WTC11 (cell line): Measurements from ENCODE around the gene TOMM7. TPM values are rescaled to one million over a fixed set of nuclear protein-coding genes. Genes with fewer than 3 reads are reported as not detected.
A peak's percentile ranks its signal among the peaks of the same experiment; 100 is the strongest.

Experiments
- CREB1 ChIP-seq: sonication (generic); formaldehyde crosslinking; IDR thresholded peaks from 2 replicates; pipeline ENCODE4 v1.8.0; 2023; ENCODE audit warnings: mild to moderate bottlenecking, missing genetic modification reagents
- ESRRA ChIP-seq: sonication (generic); formaldehyde crosslinking; IDR thresholded peaks from 2 replicates; pipeline ENCODE4 v1.8.1; 2022; ENCODE audit warnings: mild to moderate bottlenecking, missing genetic modification reagents, borderline replicate concordance
- ETV6 ChIP-seq: sonication (generic); formaldehyde crosslinking; IDR thresholded peaks from 2 replicates; pipeline ENCODE4 v1.8.1; 2022; ENCODE audit warnings: mild to moderate bottlenecking, missing genetic modification reagents
- FOXP1 ChIP-seq: sonication (generic); formaldehyde crosslinking; IDR thresholded peaks from 2 replicates; pipeline ENCODE4 v1.8.0; 2022; ENCODE audit warnings: missing genetic modification reagents, mild to moderate bottlenecking, moderate library complexity, borderline replicate concordance
- GABPB1 ChIP-seq: sonication (generic); formaldehyde crosslinking; IDR thresholded peaks from 2 replicates; pipeline ENCODE4 v1.8.1; 2023; ENCODE audit warnings: mild to moderate bottlenecking, missing genetic modification reagents
- JUN ChIP-seq: sonication (generic); formaldehyde crosslinking; IDR thresholded peaks from 2 replicates; pipeline ENCODE4 v1.8.0; 2023; ENCODE audit warnings: mild to moderate bottlenecking, missing genetic modification reagents
- KAT7 ChIP-seq: sonication (generic); formaldehyde crosslinking; IDR thresholded peaks from 2 replicates; pipeline ENCODE4 v1.8.1; 2023; ENCODE audit warnings: missing genetic modification reagents, mild to moderate bottlenecking, borderline replicate concordance
- MXD4 ChIP-seq: fragments of 250-450 bp; sonication (Bioruptor Pico); IDR thresholded peaks from 2 replicates; pipeline ENCODE4 v1.8.0; 2021; ENCODE audit warnings: mild to moderate bottlenecking, moderate library complexity, borderline replicate concordance
- RELA ChIP-seq: sonication (generic); formaldehyde crosslinking; IDR thresholded peaks from 2 replicates; pipeline ENCODE4 v1.8.1; 2022; ENCODE audit warnings: missing genetic modification reagents, mild to moderate bottlenecking, borderline replicate concordance
- SMAD4 ChIP-seq: sonication (generic); formaldehyde crosslinking; IDR thresholded peaks from 2 replicates; pipeline ENCODE4 v1.8.0; 2022; ENCODE audit warnings: mild to moderate bottlenecking, missing genetic modification reagents
- SOX15 ChIP-seq: fragments of 250-450 bp; sonication (Bioruptor Pico); IDR thresholded peaks from 2 replicates; pipeline ENCODE4 v1.9.0; 2021; ENCODE audit warnings: mild to moderate bottlenecking
- SP1 ChIP-seq: sonication (generic); formaldehyde crosslinking; conservative IDR thresholded peaks from 2 replicates; pipeline ENCODE4 v1.8.1; 2022; ENCODE audit warnings: missing genetic modification reagents
- TCF7 ChIP-seq: sonication (generic); formaldehyde crosslinking; IDR thresholded peaks from 2 replicates; pipeline ENCODE4 v1.8.0; 2022; ENCODE audit warnings: mild to moderate bottlenecking, low read depth, missing genetic modification reagents, moderate library complexity
- TEAD1 ChIP-seq: sonication (generic); formaldehyde crosslinking; IDR thresholded peaks from 2 replicates; pipeline ENCODE4 v1.8.0; 2022; ENCODE audit warnings: mild to moderate bottlenecking, missing genetic modification reagents
- ZNF219 ChIP-seq: sonication (generic); formaldehyde crosslinking; IDR thresholded peaks from 2 replicates; pipeline ENCODE4 v1.8.0; 2023; ENCODE audit warnings: missing genetic modification reagents, mild to moderate bottlenecking, borderline replicate concordance
- ZNF232 ChIP-seq: sonication (generic); formaldehyde crosslinking; IDR thresholded peaks from 2 replicates; pipeline ENCODE4 v1.8.0; 2022; ENCODE audit warnings: mild to moderate bottlenecking, missing genetic modification reagents
- ZNF317 ChIP-seq: sonication (generic); formaldehyde crosslinking; IDR thresholded peaks from 2 replicates; pipeline ENCODE4 v1.8.1; 2023; ENCODE audit warnings: low read depth, mild to moderate bottlenecking, moderate library complexity, missing genetic modification reagents, borderline replicate concordance
- total RNA-seq: library from RNA; stranded (reverse); gene quantifications from 3 replicates; pipeline ENCODE4 v1.2.3, GENCODE V29; 2021
- TF ChIP-seq, protein P1 (sequence below): sonication (generic); formaldehyde crosslinking; IDR thresholded peaks from 2 replicates; pipeline ENCODE4 v1.8.0; 2023; ENCODE audit warnings: missing genetic modification reagents, mild to moderate bottlenecking, borderline replicate concordance
- TF ChIP-seq, protein P2 (sequence below): sonication (generic); formaldehyde crosslinking; IDR thresholded peaks from 2 replicates; pipeline ENCODE4 v1.8.1; 2023; ENCODE audit warnings: mild to moderate bottlenecking, missing genetic modification reagents
- TF ChIP-seq, protein P3 (sequence below): sonication (generic); formaldehyde crosslinking; IDR thresholded peaks from 2 replicates; pipeline ENCODE4 v1.8.0; 2022; ENCODE audit warnings: mild to moderate bottlenecking, missing genetic modification reagents
- TF ChIP-seq, protein P4 (sequence below): sonication (generic); formaldehyde crosslinking; conservative IDR thresholded peaks from 2 replicates; pipeline ENCODE4 v1.8.1; 2023; ENCODE audit warnings: mild to moderate bottlenecking, low read depth, missing genetic modification reagents, moderate library complexity
- TF ChIP-seq, protein P5 (sequence below): sonication (generic); formaldehyde crosslinking; IDR thresholded peaks from 2 replicates; pipeline ENCODE4 v1.8.1; 2023; ENCODE audit warnings: mild to moderate bottlenecking, missing genetic modification reagents, borderline replicate concordance
- TF ChIP-seq, protein P6 (sequence below): sonication (generic); formaldehyde crosslinking; IDR thresholded peaks from 2 replicates; pipeline ENCODE4 v1.8.1; 2023; ENCODE audit warnings: mild to moderate bottlenecking, moderate library complexity, missing genetic modification reagents

TOMM7 gene
- total RNA-seq, 1 experiment from 2014 or later: 500 TPM

DNA sequence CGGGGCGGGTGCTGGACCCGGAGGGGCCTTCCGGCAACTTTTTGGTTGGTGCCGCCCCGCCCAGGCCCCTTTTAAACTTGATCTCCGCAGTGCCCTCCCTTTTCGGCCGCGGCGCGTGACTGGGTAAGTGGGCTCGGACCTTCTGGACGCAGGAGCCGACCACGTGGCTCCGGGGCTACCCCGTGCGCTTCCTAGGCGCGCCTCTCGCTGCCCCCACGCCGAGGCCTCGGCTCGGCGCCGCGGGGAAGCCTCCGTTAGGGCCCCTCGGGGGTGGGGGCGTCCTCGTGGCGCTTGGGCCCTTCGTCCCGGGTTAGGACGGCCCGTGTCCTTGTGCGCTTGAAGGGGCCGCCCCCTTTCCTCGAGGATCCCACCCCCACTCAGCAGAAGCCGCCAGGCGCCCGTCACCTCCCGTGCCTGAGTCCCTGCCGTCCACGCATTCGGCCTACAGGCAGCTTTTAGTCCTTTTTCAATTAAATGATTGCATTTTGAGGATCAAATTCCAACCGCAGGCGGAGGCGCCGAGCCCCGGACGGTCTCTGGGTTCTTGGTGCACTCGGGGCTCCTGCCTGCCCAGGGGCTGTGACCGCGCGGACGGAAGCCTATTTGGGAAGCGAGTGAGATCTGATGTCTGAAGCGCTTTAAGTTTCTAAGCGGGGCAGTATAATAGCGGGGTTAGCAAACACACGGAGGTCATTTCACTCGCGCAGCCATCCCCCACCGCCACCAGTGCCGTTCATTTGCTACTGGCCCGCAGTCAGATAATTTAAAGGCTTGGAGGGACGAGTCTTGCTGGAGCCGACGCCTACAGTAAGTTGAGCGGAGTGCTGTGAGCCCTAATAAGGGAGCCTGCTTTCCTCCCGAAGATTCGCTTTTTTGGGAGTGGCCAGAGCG lies 31.8 kb upstream of the TOMM7 start (continued):
- TF ChIP-seq, protein P1, sequence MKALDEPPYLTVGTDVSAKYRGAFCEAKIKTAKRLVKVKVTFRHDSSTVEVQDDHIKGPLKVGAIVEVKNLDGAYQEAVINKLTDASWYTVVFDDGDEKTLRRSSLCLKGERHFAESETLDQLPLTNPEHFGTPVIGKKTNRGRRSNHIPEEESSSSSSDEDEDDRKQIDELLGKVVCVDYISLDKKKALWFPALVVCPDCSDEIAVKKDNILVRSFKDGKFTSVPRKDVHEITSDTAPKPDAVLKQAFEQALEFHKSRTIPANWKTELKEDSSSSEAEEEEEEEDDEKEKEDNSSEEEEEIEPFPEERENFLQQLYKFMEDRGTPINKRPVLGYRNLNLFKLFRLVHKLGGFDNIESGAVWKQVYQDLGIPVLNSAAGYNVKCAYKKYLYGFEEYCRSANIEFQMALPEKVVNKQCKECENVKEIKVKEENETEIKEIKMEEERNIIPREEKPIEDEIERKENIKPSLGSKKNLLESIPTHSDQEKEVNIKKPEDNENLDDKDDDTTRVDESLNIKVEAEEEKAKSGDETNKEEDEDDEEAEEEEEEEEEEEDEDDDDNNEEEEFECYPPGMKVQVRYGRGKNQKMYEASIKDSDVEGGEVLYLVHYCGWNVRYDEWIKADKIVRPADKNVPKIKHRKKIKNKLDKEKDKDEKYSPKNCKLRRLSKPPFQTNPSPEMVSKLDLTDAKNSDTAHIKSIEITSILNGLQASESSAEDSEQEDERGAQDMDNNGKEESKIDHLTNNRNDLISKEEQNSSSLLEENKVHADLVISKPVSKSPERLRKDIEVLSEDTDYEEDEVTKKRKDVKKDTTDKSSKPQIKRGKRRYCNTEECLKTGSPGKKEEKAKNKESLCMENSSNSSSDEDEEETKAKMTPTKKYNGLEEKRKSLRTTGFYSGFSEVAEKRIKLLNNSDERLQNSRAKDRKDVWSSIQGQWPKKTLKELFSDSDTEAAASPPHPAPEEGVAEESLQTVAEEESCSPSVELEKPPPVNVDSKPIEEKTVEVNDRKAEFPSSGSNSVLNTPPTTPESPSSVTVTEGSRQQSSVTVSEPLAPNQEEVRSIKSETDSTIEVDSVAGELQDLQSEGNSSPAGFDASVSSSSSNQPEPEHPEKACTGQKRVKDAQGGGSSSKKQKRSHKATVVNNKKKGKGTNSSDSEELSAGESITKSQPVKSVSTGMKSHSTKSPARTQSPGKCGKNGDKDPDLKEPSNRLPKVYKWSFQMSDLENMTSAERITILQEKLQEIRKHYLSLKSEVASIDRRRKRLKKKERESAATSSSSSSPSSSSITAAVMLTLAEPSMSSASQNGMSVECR (CRISPR knock-in tag): peak; percentile 85; the same call in 1 of the 2 replicates
- TF ChIP-seq, protein P2, sequence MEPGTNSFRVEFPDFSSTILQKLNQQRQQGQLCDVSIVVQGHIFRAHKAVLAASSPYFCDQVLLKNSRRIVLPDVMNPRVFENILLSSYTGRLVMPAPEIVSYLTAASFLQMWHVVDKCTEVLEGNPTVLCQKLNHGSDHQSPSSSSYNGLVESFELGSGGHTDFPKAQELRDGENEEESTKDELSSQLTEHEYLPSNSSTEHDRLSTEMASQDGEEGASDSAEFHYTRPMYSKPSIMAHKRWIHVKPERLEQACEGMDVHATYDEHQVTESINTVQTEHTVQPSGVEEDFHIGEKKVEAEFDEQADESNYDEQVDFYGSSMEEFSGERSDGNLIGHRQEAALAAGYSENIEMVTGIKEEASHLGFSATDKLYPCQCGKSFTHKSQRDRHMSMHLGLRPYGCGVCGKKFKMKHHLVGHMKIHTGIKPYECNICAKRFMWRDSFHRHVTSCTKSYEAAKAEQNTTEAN (CRISPR knock-in tag): peak; percentile 72; the same call in 1 of the 2 replicates
- TF ChIP-seq, protein P3, sequence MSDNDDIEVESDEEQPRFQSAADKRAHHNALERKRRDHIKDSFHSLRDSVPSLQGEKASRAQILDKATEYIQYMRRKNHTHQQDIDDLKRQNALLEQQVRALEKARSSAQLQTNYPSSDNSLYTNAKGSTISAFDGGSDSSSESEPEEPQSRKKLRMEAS (CRISPR knock-in tag): peak; percentile 99
- TF ChIP-seq SOX15 (CRISPR knock-in tag): no peak
- TF ChIP-seq, protein P4, sequence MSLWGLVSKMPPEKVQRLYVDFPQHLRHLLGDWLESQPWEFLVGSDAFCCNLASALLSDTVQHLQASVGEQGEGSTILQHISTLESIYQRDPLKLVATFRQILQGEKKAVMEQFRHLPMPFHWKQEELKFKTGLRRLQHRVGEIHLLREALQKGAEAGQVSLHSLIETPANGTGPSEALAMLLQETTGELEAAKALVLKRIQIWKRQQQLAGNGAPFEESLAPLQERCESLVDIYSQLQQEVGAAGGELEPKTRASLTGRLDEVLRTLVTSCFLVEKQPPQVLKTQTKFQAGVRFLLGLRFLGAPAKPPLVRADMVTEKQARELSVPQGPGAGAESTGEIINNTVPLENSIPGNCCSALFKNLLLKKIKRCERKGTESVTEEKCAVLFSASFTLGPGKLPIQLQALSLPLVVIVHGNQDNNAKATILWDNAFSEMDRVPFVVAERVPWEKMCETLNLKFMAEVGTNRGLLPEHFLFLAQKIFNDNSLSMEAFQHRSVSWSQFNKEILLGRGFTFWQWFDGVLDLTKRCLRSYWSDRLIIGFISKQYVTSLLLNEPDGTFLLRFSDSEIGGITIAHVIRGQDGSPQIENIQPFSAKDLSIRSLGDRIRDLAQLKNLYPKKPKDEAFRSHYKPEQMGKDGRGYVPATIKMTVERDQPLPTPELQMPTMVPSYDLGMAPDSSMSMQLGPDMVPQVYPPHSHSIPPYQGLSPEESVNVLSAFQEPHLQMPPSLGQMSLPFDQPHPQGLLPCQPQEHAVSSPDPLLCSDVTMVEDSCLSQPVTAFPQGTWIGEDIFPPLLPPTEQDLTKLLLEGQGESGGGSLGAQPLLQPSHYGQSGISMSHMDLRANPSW (CRISPR knock-in tag): no peak
- TF ChIP-seq JUN (CRISPR knock-in tag): peak; percentile 64
- no peak for TF ChIP-seq TCF7 (CRISPR knock-in tag)
- TF ChIP-seq, protein P5, sequence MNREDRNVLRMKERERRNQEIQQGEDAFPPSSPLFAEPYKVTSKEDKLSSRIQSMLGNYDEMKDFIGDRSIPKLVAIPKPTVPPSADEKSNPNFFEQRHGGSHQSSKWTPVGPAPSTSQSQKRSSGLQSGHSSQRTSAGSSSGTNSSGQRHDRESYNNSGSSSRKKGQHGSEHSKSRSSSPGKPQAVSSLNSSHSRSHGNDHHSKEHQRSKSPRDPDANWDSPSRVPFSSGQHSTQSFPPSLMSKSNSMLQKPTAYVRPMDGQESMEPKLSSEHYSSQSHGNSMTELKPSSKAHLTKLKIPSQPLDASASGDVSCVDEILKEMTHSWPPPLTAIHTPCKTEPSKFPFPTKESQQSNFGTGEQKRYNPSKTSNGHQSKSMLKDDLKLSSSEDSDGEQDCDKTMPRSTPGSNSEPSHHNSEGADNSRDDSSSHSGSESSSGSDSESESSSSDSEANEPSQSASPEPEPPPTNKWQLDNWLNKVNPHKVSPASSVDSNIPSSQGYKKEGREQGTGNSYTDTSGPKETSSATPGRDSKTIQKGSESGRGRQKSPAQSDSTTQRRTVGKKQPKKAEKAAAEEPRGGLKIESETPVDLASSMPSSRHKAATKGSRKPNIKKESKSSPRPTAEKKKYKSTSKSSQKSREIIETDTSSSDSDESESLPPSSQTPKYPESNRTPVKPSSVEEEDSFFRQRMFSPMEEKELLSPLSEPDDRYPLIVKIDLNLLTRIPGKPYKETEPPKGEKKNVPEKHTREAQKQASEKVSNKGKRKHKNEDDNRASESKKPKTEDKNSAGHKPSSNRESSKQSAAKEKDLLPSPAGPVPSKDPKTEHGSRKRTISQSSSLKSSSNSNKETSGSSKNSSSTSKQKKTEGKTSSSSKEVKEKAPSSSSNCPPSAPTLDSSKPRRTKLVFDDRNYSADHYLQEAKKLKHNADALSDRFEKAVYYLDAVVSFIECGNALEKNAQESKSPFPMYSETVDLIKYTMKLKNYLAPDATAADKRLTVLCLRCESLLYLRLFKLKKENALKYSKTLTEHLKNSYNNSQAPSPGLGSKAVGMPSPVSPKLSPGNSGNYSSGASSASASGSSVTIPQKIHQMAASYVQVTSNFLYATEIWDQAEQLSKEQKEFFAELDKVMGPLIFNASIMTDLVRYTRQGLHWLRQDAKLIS (CRISPR knock-in tag): no peak
- TF ChIP-seq, protein P6, sequence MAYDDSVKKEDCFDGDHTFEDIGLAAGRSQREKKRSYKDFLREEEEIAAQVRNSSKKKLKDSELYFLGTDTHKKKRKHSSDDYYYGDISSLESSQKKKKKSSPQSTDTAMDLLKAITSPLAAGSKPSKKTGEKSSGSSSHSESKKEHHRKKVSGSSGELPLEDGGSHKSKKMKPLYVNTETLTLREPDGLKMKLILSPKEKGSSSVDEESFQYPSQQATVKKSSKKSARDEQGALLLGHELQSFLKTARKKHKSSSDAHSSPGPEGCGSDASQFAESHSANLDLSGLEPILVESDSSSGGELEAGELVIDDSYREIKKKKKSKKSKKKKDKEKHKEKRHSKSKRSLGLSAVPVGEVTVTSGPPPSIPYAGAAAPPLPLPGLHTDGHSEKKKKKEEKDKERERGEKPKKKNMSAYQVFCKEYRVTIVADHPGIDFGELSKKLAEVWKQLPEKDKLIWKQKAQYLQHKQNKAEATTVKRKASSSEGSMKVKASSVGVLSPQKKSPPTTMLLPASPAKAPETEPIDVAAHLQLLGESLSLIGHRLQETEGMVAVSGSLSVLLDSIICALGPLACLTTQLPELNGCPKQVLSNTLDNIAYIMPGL (CRISPR knock-in tag): peak; percentile 72
- peak; percentile 69; the same call in 1 of the 2 replicates for TF ChIP-seq FOXP1 (CRISPR knock-in tag)
- TF ChIP-seq KAT7: peak; percentile 98; the same call in 1 of the 2 replicates
- TF ChIP-seq SMAD4 (CRISPR knock-in tag): peak; percentile 76
- peak; percentile 74; the same call in 1 of the 2 replicates for TF ChIP-seq RELA
- TF ChIP-seq SP1 (CRISPR knock-in tag): peak; percentile 76
- peak; percentile 54; the same call in 1 of the 2 replicates for TF ChIP-seq CREB1 (CRISPR knock-in tag)
- peak; percentile 64 for TF ChIP-seq GABPB1
- 0 out of 2 replicates have a peak, but pooled peaks have one; percentile 12 for TF ChIP-seq ETV6
- 0 out of 2 replicates have a peak, but pooled peaks have one; percentile 35 for TF ChIP-seq ZNF317 (CRISPR knock-in tag)
- 0 out of 2 replicates have a peak, but pooled peaks have one; percentile 41 for TF ChIP-seq ESRRA (CRISPR knock-in tag)
- TF ChIP-seq MXD4 (CRISPR knock-in tag): no peak
- TF ChIP-seq ZNF219 (CRISPR knock-in tag): peak; percentile 83; the same call in 1 of the 2 replicates
- peak; percentile 1; the same call in 1 of the 2 replicates for TF ChIP-seq ZNF232 (CRISPR knock-in tag)
- TF ChIP-seq TEAD1 (CRISPR knock-in tag): 0 out of 2 replicates have a peak, but pooled peaks have one; percentile 66
